SK-N-SH (cell line): ENCODE measurements around the gene PRRX2.

Source experiments
- NRF1 ChIP-seq: IDR thresholded peaks from 2 replicates; pipeline ENCODE4 v1.6.1; 2012; ENCODE audit warnings: low read depth, mild to moderate bottlenecking, low read length
- TF ChIP-seq, protein P1 (sequence below): IDR thresholded peaks from 2 replicates; pipeline ENCODE4 v1.4.0; 2012; ENCODE audit warnings: low read depth

DNA sequence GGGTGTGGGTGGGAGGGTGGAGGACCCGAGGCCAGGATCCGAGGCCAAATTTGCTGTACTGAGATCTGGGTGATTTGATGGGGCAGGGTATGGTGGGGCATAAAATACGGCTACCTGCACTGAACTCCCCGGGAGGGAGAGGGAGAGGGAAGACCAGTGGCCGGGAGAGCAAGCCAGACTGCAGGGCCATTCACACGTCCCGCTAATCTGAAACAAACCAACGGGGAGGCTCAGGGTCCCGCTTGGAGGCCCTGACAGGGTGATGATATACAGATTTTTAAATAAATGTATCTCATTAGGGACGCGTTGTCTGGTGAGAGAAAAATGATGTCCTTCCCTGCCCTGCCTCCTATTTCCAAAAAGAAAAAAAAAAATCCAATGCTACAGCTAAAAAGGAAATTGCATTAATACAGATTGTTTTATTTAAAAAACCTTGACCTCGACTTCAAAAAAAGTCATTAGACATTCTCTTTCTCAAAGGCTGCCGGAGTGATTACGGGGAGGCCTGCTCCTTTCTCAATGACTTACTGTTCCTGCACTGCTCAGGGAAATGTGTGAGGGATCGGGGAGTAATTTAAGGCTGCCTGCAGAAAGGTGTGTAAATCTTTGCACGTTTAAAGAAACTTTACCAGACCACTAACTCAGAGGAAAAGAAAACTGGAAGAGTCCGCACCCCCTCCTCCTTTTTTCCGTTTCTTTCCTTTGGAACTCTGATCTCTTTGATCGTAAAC lies 11.5 kb upstream of the PRRX2 start:
- TF ChIP-seq, protein P1, sequence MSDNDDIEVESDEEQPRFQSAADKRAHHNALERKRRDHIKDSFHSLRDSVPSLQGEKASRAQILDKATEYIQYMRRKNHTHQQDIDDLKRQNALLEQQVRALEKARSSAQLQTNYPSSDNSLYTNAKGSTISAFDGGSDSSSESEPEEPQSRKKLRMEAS, result no peak
- TF ChIP-seq NRF1, result no peak
